ENCODE measurements around the gene FBLN2. TPM values are rescaled to one million over a fixed set of nuclear protein-coding genes. Genes with fewer than 3 reads are reported as not detected.

Gene FBLN2
- total and polyA plus RNA-seq, 8 donors = 27.5 to 96.6 (median 40.6) TPM

GRCh38 chr3:13627681-13628080 is 78.8 kb downstream of the FBLN2 start:
- Histone ChIP-seq H3K4me1 (no peaks in the 10 kb centered on the region), H3K4me3 (no peak overlapping the region), H3K36me3 (no peaks in the 10 kb centered on the region), H3K27ac (no peak overlapping the region), H3K27me3 (no peaks in the 10 kb centered on the region), H3K9me3 (no peaks in the 10 kb centered on the region)
- ATAC-seq (no peak), DNase-seq (no peak)
- intact Hi-C loops (cut with DNase I) = no loop called here
- TF ChIP-seq, protein P1, sequence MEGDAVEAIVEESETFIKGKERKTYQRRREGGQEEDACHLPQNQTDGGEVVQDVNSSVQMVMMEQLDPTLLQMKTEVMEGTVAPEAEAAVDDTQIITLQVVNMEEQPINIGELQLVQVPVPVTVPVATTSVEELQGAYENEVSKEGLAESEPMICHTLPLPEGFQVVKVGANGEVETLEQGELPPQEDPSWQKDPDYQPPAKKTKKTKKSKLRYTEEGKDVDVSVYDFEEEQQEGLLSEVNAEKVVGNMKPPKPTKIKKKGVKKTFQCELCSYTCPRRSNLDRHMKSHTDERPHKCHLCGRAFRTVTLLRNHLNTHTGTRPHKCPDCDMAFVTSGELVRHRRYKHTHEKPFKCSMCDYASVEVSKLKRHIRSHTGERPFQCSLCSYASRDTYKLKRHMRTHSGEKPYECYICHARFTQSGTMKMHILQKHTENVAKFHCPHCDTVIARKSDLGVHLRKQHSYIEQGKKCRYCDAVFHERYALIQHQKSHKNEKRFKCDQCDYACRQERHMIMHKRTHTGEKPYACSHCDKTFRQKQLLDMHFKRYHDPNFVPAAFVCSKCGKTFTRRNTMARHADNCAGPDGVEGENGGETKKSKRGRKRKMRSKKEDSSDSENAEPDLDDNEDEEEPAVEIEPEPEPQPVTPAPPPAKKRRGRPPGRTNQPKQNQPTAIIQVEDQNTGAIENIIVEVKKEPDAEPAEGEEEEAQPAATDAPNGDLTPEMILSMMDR (IDR thresholded peaks at IDR 0.05) = no peak

GRCh38 chr3:13628432-13628831 is 79.5 kb downstream of the FBLN2 start:
- ATAC-seq = no peak
- no peaks in the 10 kb centered on the region for H3K36me3 ChIP-seq
- TF ChIP-seq, protein P1 (IDR thresholded peaks at IDR 0.05) = no peak

GRCh38 chr3:13628841-13629551 is 80.1 kb downstream of the FBLN2 start:
- DNase-seq = no peak
- no peaks in the 10 kb centered on the region for H3K4me1 ChIP-seq
- no peaks in the 10 kb centered on the region for H3K27me3 ChIP-seq
- no peak for ATAC-seq
- TF ChIP-seq, protein P1 (IDR thresholded peaks at IDR 0.05) = no peak
- no peaks in the 10 kb centered on the region for H3K36me3 ChIP-seq
- no peak overlapping the region for H3K27ac ChIP-seq
- no peak overlapping the region for H3K4me3 ChIP-seq
- H3K9me3 ChIP-seq = no peaks in the 10 kb centered on the region
- intact Hi-C loops (cut with DNase I) = no loop called here

More at GRCh38 chr3:13628432-13628831, 79.5 kb downstream of the FBLN2 start:
- Histone ChIP-seq H3K27me3 (no peaks in the 10 kb centered on the region), H3K4me3 (no peak overlapping the region), H3K27ac (no peak overlapping the region), H3K9me3 (no peaks in the 10 kb centered on the region), H3K4me1 (no peaks in the 10 kb centered on the region)
- no peak for DNase-seq
- intact Hi-C loops (cut with DNase I) = no loop called here

GRCh38 chr3:13629644-13630043 is 80.7 kb downstream of the FBLN2 start:
- intact Hi-C loops (cut with DNase I) = no loop called here
- no peaks in the 10 kb centered on the region for H3K36me3 ChIP-seq

DNA sequence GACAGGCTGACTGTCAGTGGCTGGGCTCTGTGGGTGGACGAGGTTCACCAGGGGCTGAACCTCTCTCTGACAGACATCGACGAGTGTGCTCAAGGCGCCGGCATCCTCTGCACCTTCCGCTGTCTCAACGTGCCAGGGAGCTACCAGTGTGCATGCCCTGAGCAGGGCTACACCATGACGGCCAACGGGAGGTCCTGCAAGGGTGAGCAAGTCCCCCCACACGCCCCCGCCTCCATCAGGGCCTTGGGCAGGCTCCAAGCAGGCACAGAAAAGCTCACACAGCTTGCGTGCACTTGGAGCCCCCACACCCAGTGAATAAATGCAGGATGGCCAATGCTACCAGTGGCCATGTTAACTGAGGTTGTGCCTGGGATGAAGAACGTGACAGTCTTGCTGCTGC is 82.3 kb downstream of the FBLN2 start:
- no peaks in the 10 kb centered on the region for H3K9me3 ChIP-seq
- H3K4me1 ChIP-seq = no peaks in the 10 kb centered on the region
- TF ChIP-seq, protein P1 (IDR thresholded peaks at IDR 0.05) = no peak
- H3K27ac ChIP-seq = no peak overlapping the region
- intact Hi-C loops (cut with DNase I) = no loop called here
- ATAC-seq (no peak), DNase-seq (no peak)
- H3K27me3 ChIP-seq = no peaks in the 10 kb centered on the region
- no peaks in the 10 kb centered on the region for H3K36me3 ChIP-seq
- no peak overlapping the region for H3K4me3 ChIP-seq

More at GRCh38 chr3:13629644-13630043, 80.7 kb downstream of the FBLN2 start:
- Histone ChIP-seq H3K4me3 (no peak overlapping the region), H3K27ac (no peak overlapping the region), H3K27me3 (no peaks in the 10 kb centered on the region), H3K4me1 (no peaks in the 10 kb centered on the region), H3K9me3 (no peaks in the 10 kb centered on the region)
- no peak for DNase-seq
- TF ChIP-seq, protein P1 (IDR thresholded peaks at IDR 0.05) = no peak
- ATAC-seq = no peak

Measured in left lung (tissue), 10 donors.